Measurements from ENCODE around the gene HSPA4.
"Not testable (repeated sequence)": the region's sequence is repeated elsewhere in the genome, so short reads cannot be mapped to it uniquely, and the experiment has no call there.

HSPA4 gene

GRCh38 chr5:133128066-133128465, 76.3 kb downstream of the HSPA4 start:
- no peak for DNase-seq

GRCh38 chr5:133129289-133129688, 77.5 kb downstream of the HSPA4 start:
- no peak for DNase-seq

- DNase-seq: no peak
Observed at GRCh38 chr5:133129950-133130349, 78.1 kb downstream of the HSPA4 start.

GRCh38 chr5:133130387-133131118, 78.7 kb downstream of the HSPA4 start:
- DNase-seq: no peak

- no peak for DNase-seq
Observed at GRCh38 chr5:133132717-133133116, 80.9 kb downstream of the HSPA4 start.

GRCh38 chr5:133133241-133133640, 81.4 kb downstream of the HSPA4 start:
- DNase-seq: not testable (repeated sequence)

GRCh38 chr5:133136890-133137289, 85.1 kb downstream of the HSPA4 start:
- DNase-seq: not testable (repeated sequence)

GRCh38 chr5:133140311-133140710, 88.5 kb downstream of the HSPA4 start:
- no peak for DNase-seq

- no peak for DNase-seq
Observed at GRCh38 chr5:133141746-133142145, 89.9 kb downstream of the HSPA4 start.

GRCh38 chr5:133142782-133143181, 91.0 kb downstream of the HSPA4 start:
- no peak for DNase-seq

GRCh38 chr5:133144245-133144981, 92.6 kb downstream of the HSPA4 start:
- DNase-seq: no peak

- DNase-seq: no peak
Observed at GRCh38 chr5:133145436-133146170, 93.8 kb downstream of the HSPA4 start.

GRCh38 chr5:133147411-133147810, 95.6 kb downstream of the HSPA4 start:
- no peak for DNase-seq

GRCh38 chr5:133147815-133148567, 96.2 kb downstream of the HSPA4 start:
- DNase-seq: no peak

GRCh38 chr5:133149345-133149744, 97.5 kb downstream of the HSPA4 start:
- no peak for DNase-seq

GRCh38 chr5:133150909-133151544, 99.2 kb downstream of the HSPA4 start:
- DNase-seq: no peak

GRCh38 chr5:133154274-133155075, 102.7 kb downstream of the HSPA4 start:
- DNase-seq: no peak

- DNase-seq: no peak
Observed at GRCh38 chr5:133155326-133155969, 103.6 kb downstream of the HSPA4 start.
